Mammary epithelial cell (primary cell): ENCODE measurements around the gene ZNF746.

Source experiments
- EZH2 ChIP-seq: IDR thresholded peaks from 2 replicates; pipeline ENCODE4 v1.6.1; 2012; ENCODE audit warnings: low read length, inconsistent platforms, borderline replicate concordance
- TF ChIP-seq, protein P1 (sequence below), 2 donors: IDR thresholded peaks in 1 of 2; conservative IDR thresholded peaks in 1 of 2; 2 replicates each; pipeline ENCODE4 v1.5.1; 2011 to 2012; ENCODE audit warnings: inconsistent platforms in 2 of 2, low read length in 2 of 2, mild to moderate bottlenecking in 2 of 2, control low read depth in 1 of 2, low read depth in 1 of 2; ENCODE audit not compliant: insufficient read depth in 1 of 2; ENCODE audit errors: extremely low read depth in 1 of 2

GRCh38 chr7:149498811-149499210 is 1.2 kb upstream of the ZNF746 start:
- TF ChIP-seq, protein P1, sequence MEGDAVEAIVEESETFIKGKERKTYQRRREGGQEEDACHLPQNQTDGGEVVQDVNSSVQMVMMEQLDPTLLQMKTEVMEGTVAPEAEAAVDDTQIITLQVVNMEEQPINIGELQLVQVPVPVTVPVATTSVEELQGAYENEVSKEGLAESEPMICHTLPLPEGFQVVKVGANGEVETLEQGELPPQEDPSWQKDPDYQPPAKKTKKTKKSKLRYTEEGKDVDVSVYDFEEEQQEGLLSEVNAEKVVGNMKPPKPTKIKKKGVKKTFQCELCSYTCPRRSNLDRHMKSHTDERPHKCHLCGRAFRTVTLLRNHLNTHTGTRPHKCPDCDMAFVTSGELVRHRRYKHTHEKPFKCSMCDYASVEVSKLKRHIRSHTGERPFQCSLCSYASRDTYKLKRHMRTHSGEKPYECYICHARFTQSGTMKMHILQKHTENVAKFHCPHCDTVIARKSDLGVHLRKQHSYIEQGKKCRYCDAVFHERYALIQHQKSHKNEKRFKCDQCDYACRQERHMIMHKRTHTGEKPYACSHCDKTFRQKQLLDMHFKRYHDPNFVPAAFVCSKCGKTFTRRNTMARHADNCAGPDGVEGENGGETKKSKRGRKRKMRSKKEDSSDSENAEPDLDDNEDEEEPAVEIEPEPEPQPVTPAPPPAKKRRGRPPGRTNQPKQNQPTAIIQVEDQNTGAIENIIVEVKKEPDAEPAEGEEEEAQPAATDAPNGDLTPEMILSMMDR (conservative IDR thresholded peaks at IDR 0.05 in 1 of 2, IDR thresholded peaks at IDR 0.05 in 1 of 2; ENCODE audit: extremely low read depth in 1 of 2, insufficient read depth in 1 of 2, low read depth in 1 of 2, low read length in 2 of 2): no peak
- TF ChIP-seq EZH2: no peak
